ENCODE measurements around the gene SLC66A1. TPM values are rescaled to one million over a fixed set of nuclear protein-coding genes. Genes with fewer than 3 reads are reported as not detected.

Gene SLC66A1
- total RNA-seq, 2 donors from 2014 or later, result 24.4 to 49.6 TPM

GRCh38 chr1:19305880-19306279, 6.2 kb upstream of the SLC66A1 start:
- TF ChIP-seq POLR2A (IDR thresholded peaks at IDR 0.05) (no peak), POLR2AphosphoS5 (IDR thresholded peaks at IDR 0.05) (no peak)
- TF ChIP-seq, protein P1, sequence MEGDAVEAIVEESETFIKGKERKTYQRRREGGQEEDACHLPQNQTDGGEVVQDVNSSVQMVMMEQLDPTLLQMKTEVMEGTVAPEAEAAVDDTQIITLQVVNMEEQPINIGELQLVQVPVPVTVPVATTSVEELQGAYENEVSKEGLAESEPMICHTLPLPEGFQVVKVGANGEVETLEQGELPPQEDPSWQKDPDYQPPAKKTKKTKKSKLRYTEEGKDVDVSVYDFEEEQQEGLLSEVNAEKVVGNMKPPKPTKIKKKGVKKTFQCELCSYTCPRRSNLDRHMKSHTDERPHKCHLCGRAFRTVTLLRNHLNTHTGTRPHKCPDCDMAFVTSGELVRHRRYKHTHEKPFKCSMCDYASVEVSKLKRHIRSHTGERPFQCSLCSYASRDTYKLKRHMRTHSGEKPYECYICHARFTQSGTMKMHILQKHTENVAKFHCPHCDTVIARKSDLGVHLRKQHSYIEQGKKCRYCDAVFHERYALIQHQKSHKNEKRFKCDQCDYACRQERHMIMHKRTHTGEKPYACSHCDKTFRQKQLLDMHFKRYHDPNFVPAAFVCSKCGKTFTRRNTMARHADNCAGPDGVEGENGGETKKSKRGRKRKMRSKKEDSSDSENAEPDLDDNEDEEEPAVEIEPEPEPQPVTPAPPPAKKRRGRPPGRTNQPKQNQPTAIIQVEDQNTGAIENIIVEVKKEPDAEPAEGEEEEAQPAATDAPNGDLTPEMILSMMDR (IDR thresholded peaks at IDR 0.05), result no peak
- intact Hi-C loops (cut with DNase I), result no loop called here
- WGBS, result 94% methylated on average over 11 of the region's 11 CpGs
- Histone ChIP-seq H3K4me1 (replicated peaks) (no peaks in the 10 kb centered on the region), H3K27ac (no peak overlapping the region), H3K9me3 (no peaks in the 10 kb centered on the region), H3K27me3 (replicated peaks; ENCODE audit: insufficient read depth) (no peaks in the 10 kb centered on the region), H3K36me3 (peaks cover 6 to 9% of the 10 kb centered on the region in 2 donors), H3K4me3 (no peak overlapping the region)
- DNase-seq (ENCODE audit: low spot score), result no peak

DNA sequence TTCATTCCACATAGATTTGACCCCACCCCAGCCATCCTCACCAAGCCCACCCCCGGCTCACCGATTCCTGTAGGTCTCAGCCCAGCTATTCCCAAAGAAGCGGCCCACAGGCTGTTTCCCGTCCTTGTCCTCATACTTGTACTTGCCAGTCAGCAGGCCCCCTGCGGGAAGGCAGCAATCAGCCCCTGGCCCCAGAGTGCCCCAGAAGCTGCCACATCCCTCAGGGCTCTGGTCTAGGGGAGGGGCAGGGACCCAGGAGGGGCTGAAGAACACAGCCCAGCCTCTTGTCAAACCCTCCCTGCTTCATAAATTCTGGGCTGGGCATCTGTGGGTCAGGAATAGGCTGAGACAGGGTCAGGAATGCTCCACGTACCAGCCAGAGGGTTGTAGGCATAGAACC, 5.2 kb upstream of the SLC66A1 start:
- TF ChIP-seq, protein P1 (IDR thresholded peaks at IDR 0.05), result no peak
- no peak for TF ChIP-seq POLR2A (IDR thresholded peaks at IDR 0.05)
- TF ChIP-seq POLR2AphosphoS5 (IDR thresholded peaks at IDR 0.05), result no peak
- Histone ChIP-seq H3K36me3 (peaks cover 6 to 9% of the 10 kb centered on the region in 2 donors), H3K4me1 (replicated peaks) (no peaks in the 10 kb centered on the region), H3K27me3 (replicated peaks; ENCODE audit: insufficient read depth) (no peaks in the 10 kb centered on the region), H3K9me3 (no peaks in the 10 kb centered on the region), H3K4me3 (no peak overlapping the region), H3K27ac (no peak overlapping the region)
- WGBS, result 91% methylated on average over 6 of the region's 6 CpGs
- no peak for DNase-seq (ENCODE audit: low spot score)
- intact Hi-C loops (cut with DNase I), result no loop called here

DNA sequence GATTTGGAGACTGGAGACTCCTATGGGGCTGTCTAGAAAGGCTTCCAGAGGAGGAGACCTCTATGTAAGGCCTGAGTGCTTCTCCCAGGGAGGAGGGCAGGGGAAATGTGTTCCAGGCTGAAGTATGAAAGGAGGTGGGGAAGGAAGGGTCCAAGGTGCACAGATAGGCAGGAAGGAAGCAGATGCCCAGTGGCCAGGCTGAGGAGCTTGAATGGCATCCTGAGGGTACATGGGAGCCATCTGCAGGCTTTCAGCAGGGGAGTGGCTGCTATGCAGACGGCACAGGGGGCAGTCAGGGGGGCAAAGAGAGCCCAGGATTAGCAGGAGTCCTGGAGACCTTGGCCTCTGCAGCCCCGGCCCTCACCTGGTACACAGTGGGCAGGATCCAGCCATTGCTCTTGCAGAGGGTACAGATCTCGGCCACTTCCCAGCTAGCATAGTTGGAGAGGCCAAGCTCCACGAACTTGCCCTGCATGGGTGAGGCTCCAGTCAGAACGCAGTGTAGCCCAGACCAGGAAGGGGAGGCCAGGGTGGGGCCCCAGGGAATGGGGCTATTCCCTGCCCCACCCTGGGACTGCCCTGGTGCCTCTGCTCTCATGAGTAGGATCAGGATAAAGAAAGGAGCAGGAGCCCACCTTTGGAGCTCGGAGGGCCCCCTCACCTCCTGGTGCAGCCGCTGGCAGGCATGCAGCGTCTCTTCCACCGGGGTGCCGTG, 4.2 kb upstream of the SLC66A1 start:
- Histone ChIP-seq H3K9me3 (no peaks in the 10 kb centered on the region), H3K4me3 (no peak overlapping the region), H3K27ac (no peak overlapping the region), H3K4me1 (replicated peaks) (peaks cover 2% of the 10 kb centered on the region), H3K36me3 (peaks cover 6 to 9% of the 10 kb centered on the region in 2 donors), H3K27me3 (replicated peaks; ENCODE audit: insufficient read depth) (no peaks in the 10 kb centered on the region)
- intact Hi-C loops (cut with DNase I), result no loop called here
- DNase-seq (ENCODE audit: low spot score), result no peak
- TF ChIP-seq, protein P1 (IDR thresholded peaks at IDR 0.05), result no peak
- TF ChIP-seq POLR2A (IDR thresholded peaks at IDR 0.05), result no peak
- TF ChIP-seq POLR2AphosphoS5 (IDR thresholded peaks at IDR 0.05), result no peak
- WGBS, result 91% methylated on average over 10 of the region's 10 CpGs

- no peaks in the 10 kb centered on the region for H3K9me3 ChIP-seq
- 92% methylated on average over 3 of the region's 3 CpGs for WGBS
- no peaks in the 10 kb centered on the region for H3K27me3 ChIP-seq (replicated peaks; ENCODE audit: insufficient read depth)
- H3K4me3 ChIP-seq, result no peak overlapping the region
- H3K36me3 ChIP-seq, result peaks cover 6 to 9% of the 10 kb centered on the region in 2 donors
- TF ChIP-seq POLR2AphosphoS5 (IDR thresholded peaks at IDR 0.05) (no peak), POLR2A (IDR thresholded peaks at IDR 0.05) (no peak)
- TF ChIP-seq, protein P1 (IDR thresholded peaks at IDR 0.05), result no peak
- H3K4me1 ChIP-seq (replicated peaks), result peaks cover 3% of the 10 kb centered on the region
- H3K27ac ChIP-seq, result no peak overlapping the region
- no peak for DNase-seq (ENCODE audit: low spot score)
- intact Hi-C loops (cut with DNase I), result no loop called here
Measured at GRCh38 chr1:19308509-19308907, 3.6 kb upstream of the SLC66A1 start.

Measured in prostate gland (tissue), 2 donors.